Stimulated activated memory B cell treated with anti-CD40 and anti-IgM and Interleukin-4, amounts not matched to agents 10 μg/mL and 1 μg/mL and 100 μg/mL, for 72 hours (primary cell): ENCODE data around the gene CCDC154.
"Not testable (repeated sequence)": the region's sequence is repeated elsewhere in the genome, so short reads cannot be mapped to it uniquely, and the experiment has no call there.

Experiments used
- ATAC-seq: fragments of 150-1000 bp; cut with Tn5 transposase; 2 replicates; pipeline ENCODE4 v1.10.0; 2021
- H3K27ac Mint-ChIP-seq: one replicate; pipeline ENCODE4 v1.8.0; 2022; ENCODE audit warnings: mild to moderate bottlenecking, mixed read lengths
- H3K27me3 Mint-ChIP-seq: one replicate; pipeline ENCODE4 v1.8.0; 2022; ENCODE audit warnings: mixed read lengths
- H3K36me3 Mint-ChIP-seq: one replicate; pipeline ENCODE4 v1.8.0; 2022; ENCODE audit warnings: mixed read lengths
- H3K4me1 Mint-ChIP-seq: one replicate; pipeline ENCODE4 v1.8.0; 2022; ENCODE audit warnings: mixed read lengths
- H3K4me3 Mint-ChIP-seq: one replicate; pipeline ENCODE4 v1.8.0; 2022; ENCODE audit warnings: mild to moderate bottlenecking, moderate library complexity, mixed read lengths
- H3K9me3 Mint-ChIP-seq: one replicate; pipeline ENCODE4 v1.8.0; 2022; ENCODE audit warnings: mixed read lengths

CCDC154 gene

GRCh38 chr16:1452530-1452929, 8.2 kb upstream of the CCDC154 start:
- no peak overlapping the region for H3K27ac Mint-ChIP-seq
- H3K9me3 Mint-ChIP-seq = no peaks in the 10 kb centered on the region
- no peak for ATAC-seq
- no peaks in the 10 kb centered on the region for H3K4me1 Mint-ChIP-seq
- H3K36me3 Mint-ChIP-seq = peaks cover 45% of the 10 kb centered on the region
- H3K4me3 Mint-ChIP-seq = no peak overlapping the region
- no peaks in the 10 kb centered on the region for H3K27me3 Mint-ChIP-seq

- H3K27me3 Mint-ChIP-seq = no peaks in the 10 kb centered on the region
- ATAC-seq = no peak
- no peaks in the 10 kb centered on the region for H3K9me3 Mint-ChIP-seq
- no peaks in the 10 kb centered on the region for H3K4me1 Mint-ChIP-seq
- H3K27ac Mint-ChIP-seq = no peak overlapping the region
- H3K36me3 Mint-ChIP-seq = peaks cover 45% of the 10 kb centered on the region
- no peak overlapping the region for H3K4me3 Mint-ChIP-seq
Observed at GRCh38 chr16:1451702-1452392, 7.5 kb upstream of the CCDC154 start.

GRCh38 chr16:1450841-1451240, 6.5 kb upstream of the CCDC154 start:
- peaks cover 5% of the 10 kb centered on the region for H3K4me1 Mint-ChIP-seq
- H3K27me3 Mint-ChIP-seq = no peaks in the 10 kb centered on the region
- H3K9me3 Mint-ChIP-seq = no peaks in the 10 kb centered on the region
- H3K36me3 Mint-ChIP-seq = peaks cover 51% of the 10 kb centered on the region
- H3K4me3 Mint-ChIP-seq = no peak overlapping the region
- no peak overlapping the region for H3K27ac Mint-ChIP-seq
- no peak for ATAC-seq

- H3K27me3 Mint-ChIP-seq = no peaks in the 10 kb centered on the region
- peaks cover 50% of the 10 kb centered on the region for H3K36me3 Mint-ChIP-seq
- no peak for ATAC-seq
- H3K27ac Mint-ChIP-seq = no peak overlapping the region
- no peak overlapping the region for H3K4me3 Mint-ChIP-seq
- no peaks in the 10 kb centered on the region for H3K9me3 Mint-ChIP-seq
- peaks cover 10% of the 10 kb centered on the region for H3K4me1 Mint-ChIP-seq
Observed at GRCh38 chr16:1450218-1450617, 5.9 kb upstream of the CCDC154 start.

- no peak for ATAC-seq
- Mint-ChIP-seq H3K4me3 (no peak overlapping the region), H3K9me3 (no peaks in the 10 kb centered on the region), H3K27me3 (no peaks in the 10 kb centered on the region), H3K4me1 (peaks cover 19% of the 10 kb centered on the region), H3K27ac (no peak overlapping the region), H3K36me3 (peaks cover 44% of the 10 kb centered on the region)
Observed at GRCh38 chr16:1449201-1449788, 4.9 kb upstream of the CCDC154 start.

- H3K27ac Mint-ChIP-seq = no peak overlapping the region
- H3K36me3 Mint-ChIP-seq = peaks cover 38% of the 10 kb centered on the region
- no peaks in the 10 kb centered on the region for H3K27me3 Mint-ChIP-seq
- no peaks in the 10 kb centered on the region for H3K9me3 Mint-ChIP-seq
- H3K4me3 Mint-ChIP-seq = no peak overlapping the region
- H3K4me1 Mint-ChIP-seq = peaks cover 21% of the 10 kb centered on the region
- ATAC-seq = no peak
Observed at GRCh38 chr16:1448536-1449116, 4.3 kb upstream of the CCDC154 start.

GRCh38 chr16:1447965-1448364, 3.6 kb upstream of the CCDC154 start:
- H3K9me3 Mint-ChIP-seq = no peaks in the 10 kb centered on the region
- no peak overlapping the region for H3K4me3 Mint-ChIP-seq
- no peak overlapping the region for H3K27ac Mint-ChIP-seq
- H3K4me1 Mint-ChIP-seq = peaks cover 21% of the 10 kb centered on the region
- ATAC-seq = no peak
- peaks cover 36% of the 10 kb centered on the region for H3K36me3 Mint-ChIP-seq
- no peaks in the 10 kb centered on the region for H3K27me3 Mint-ChIP-seq

- H3K9me3 Mint-ChIP-seq = no peaks in the 10 kb centered on the region
- ATAC-seq = no peak
- H3K4me3 Mint-ChIP-seq = no peak overlapping the region
- H3K36me3 Mint-ChIP-seq = peaks cover 31% of the 10 kb centered on the region
- H3K27ac Mint-ChIP-seq = peak overlapping the region; percentile 94
- H3K4me1 Mint-ChIP-seq = peaks cover 21% of the 10 kb centered on the region
- H3K27me3 Mint-ChIP-seq = no peaks in the 10 kb centered on the region
Observed at GRCh38 chr16:1446296-1447080, 2.1 kb upstream of the CCDC154 start.

GRCh38 chr16:1445518-1446203, 1.3 kb upstream of the CCDC154 start:
- Mint-ChIP-seq H3K4me3 (no peak overlapping the region), H3K36me3 (peaks cover 27% of the 10 kb centered on the region), H3K4me1 (peaks cover 21% of the 10 kb centered on the region), H3K27me3 (no peaks in the 10 kb centered on the region), H3K27ac (peak overlapping the region; percentile 94), H3K9me3 (no peaks in the 10 kb centered on the region)
- peak; percentile 55 for ATAC-seq

GRCh38 chr16:1444730-1445517, 568 bp upstream of the CCDC154 start:
- H3K4me3 Mint-ChIP-seq = peak overlapping the region; percentile 67
- H3K36me3 Mint-ChIP-seq = peaks cover 27% of the 10 kb centered on the region
- no peaks in the 10 kb centered on the region for H3K27me3 Mint-ChIP-seq
- peak overlapping the region; percentile 94 for H3K27ac Mint-ChIP-seq
- H3K9me3 Mint-ChIP-seq = no peaks in the 10 kb centered on the region
- ATAC-seq = peak; percentile 65
- H3K4me1 Mint-ChIP-seq = peaks cover 21% of the 10 kb centered on the region

GRCh38 chr16:1443403-1443973, 868 bp downstream of the CCDC154 start:
- no peak for ATAC-seq
- Mint-ChIP-seq H3K27me3 (no peaks in the 10 kb centered on the region), H3K4me1 (peaks cover 21% of the 10 kb centered on the region), H3K4me3 (no peak overlapping the region), H3K36me3 (peaks cover 18% of the 10 kb centered on the region), H3K27ac (no peak overlapping the region), H3K9me3 (no peaks in the 10 kb centered on the region)

- Mint-ChIP-seq H3K9me3 (no peaks in the 10 kb centered on the region), H3K27me3 (no peaks in the 10 kb centered on the region), H3K4me1 (peaks cover 21% of the 10 kb centered on the region), H3K36me3 (peaks cover 11% of the 10 kb centered on the region), H3K4me3 (no peak overlapping the region), H3K27ac (no peak overlapping the region)
- no peak for ATAC-seq
Observed at GRCh38 chr16:1442697-1443096, 1.7 kb downstream of the CCDC154 start.

- Mint-ChIP-seq H3K36me3 (peaks cover 13% of the 10 kb centered on the region), H3K9me3 (no peaks in the 10 kb centered on the region), H3K4me3 (no peak overlapping the region), H3K27me3 (no peaks in the 10 kb centered on the region), H3K27ac (no peak overlapping the region), H3K4me1 (peaks cover 21% of the 10 kb centered on the region)
- no peak for ATAC-seq
Observed at GRCh38 chr16:1441391-1441829, 2.9 kb downstream of the CCDC154 start.

GRCh38 chr16:1439699-1440074, 4.7 kb downstream of the CCDC154 start:
- H3K27me3 Mint-ChIP-seq, H3K9me3 Mint-ChIP-seq, H3K4me1 Mint-ChIP-seq, H3K27ac Mint-ChIP-seq, ATAC-seq, H3K4me3 Mint-ChIP-seq: not testable (repeated sequence)
- peaks cover 16% of the 10 kb centered on the region for H3K36me3 Mint-ChIP-seq
